Measurements from ENCODE around the gene ATP6V1C2.

GRCh38 chr2:10709290-10709939 is 12.0 kb upstream of the ATP6V1C2 start:
- TF ChIP-seq CTCF (IDR thresholded peaks at IDR 0.05; ENCODE audit: extremely low read depth in 1 of 2, insufficient read depth in 1 of 2, low read depth in 1 of 2, low read length in 2 of 2) (peak in 1 of 2 donors; percentile 67), POLR2A (IDR thresholded peaks at IDR 0.05; ENCODE audit: low read depth, low read length) (no peak), MYC (IDR thresholded peaks at IDR 0.05; ENCODE audit: low read depth, low read length) (no peak), GATA2 (IDR thresholded peaks at IDR 0.05; ENCODE audit: insufficient read depth, insufficient read length, low read depth, low read length) (no peak), EZH2 (IDR thresholded peaks at IDR 0.05; ENCODE audit: borderline replicate concordance, low read depth, low read length, severe bottlenecking) (no peak), POLR2AphosphoS5 (IDR thresholded peaks at IDR 0.05; ENCODE audit: insufficient read depth, low read depth, low read length) (no peak), FOS (IDR thresholded peaks at IDR 0.05; ENCODE audit: borderline replicate concordance, insufficient read depth, low read length) (no peak), JUN (IDR thresholded peaks at IDR 0.05; ENCODE audit: borderline replicate concordance, insufficient read depth, insufficient read length, low read depth) (no peak)
- TF ChIP-seq, protein P1, sequence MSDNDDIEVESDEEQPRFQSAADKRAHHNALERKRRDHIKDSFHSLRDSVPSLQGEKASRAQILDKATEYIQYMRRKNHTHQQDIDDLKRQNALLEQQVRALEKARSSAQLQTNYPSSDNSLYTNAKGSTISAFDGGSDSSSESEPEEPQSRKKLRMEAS (IDR thresholded peaks at IDR 0.05; ENCODE audit: insufficient read depth, insufficient read length), result no peak

Data from endothelial cell of umbilical vein (primary cell).